Fibroblast of skin of left quadriceps (primary cell): ENCODE results near the gene BST1.

Source experiments
- DNase-seq, 2 experiments: peaks; one replicate each; pipeline ENCODE4 v3.0.0-alpha.2; 2013; ENCODE audit warnings: low read depth in 2 of 2

The BST1 gene

GRCh38 chr4:15676899-15677298 is 26.0 kb upstream of the BST1 start:
- DNase-seq: no peak

DNA sequence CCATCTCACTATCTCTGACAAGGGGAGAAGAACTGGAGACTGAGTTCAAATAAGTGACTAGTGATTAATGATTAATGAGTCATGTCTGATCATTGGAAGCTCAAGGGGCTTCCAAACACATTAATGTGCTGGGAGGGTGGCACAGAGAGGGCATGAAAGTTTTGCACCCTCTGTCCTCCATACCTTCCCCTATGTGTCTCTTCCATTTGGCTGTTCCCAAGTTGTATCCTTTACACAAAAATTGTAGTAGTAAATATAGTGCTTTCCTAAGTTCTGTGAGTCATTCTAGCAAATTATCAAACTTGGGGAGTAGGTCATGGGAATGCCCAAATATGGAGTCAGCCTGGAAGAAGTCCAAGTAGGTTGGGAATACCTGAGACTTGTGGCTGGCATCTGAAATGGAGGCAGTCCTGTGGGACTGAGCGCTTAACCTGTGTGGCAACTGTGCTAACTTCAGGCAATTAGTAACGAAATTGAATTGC is 25.3 kb upstream of the BST1 start:
- DNase-seq: no peak

DNA sequence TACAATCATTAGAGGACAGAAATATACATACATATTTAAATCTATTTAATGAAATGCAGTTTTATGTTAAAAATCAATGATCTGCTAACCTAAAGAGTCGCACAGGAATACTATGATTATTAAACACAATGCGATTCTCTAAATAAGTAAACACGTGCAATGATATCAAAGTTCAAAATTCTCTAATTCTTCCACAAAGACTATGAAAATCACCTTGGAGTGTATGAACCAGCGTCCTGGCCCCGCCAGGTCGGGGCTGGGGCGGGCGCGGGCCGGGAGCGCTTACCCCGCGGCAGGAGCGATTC is 21.8 kb upstream of the BST1 start:
- DNase-seq: no peak

DNA sequence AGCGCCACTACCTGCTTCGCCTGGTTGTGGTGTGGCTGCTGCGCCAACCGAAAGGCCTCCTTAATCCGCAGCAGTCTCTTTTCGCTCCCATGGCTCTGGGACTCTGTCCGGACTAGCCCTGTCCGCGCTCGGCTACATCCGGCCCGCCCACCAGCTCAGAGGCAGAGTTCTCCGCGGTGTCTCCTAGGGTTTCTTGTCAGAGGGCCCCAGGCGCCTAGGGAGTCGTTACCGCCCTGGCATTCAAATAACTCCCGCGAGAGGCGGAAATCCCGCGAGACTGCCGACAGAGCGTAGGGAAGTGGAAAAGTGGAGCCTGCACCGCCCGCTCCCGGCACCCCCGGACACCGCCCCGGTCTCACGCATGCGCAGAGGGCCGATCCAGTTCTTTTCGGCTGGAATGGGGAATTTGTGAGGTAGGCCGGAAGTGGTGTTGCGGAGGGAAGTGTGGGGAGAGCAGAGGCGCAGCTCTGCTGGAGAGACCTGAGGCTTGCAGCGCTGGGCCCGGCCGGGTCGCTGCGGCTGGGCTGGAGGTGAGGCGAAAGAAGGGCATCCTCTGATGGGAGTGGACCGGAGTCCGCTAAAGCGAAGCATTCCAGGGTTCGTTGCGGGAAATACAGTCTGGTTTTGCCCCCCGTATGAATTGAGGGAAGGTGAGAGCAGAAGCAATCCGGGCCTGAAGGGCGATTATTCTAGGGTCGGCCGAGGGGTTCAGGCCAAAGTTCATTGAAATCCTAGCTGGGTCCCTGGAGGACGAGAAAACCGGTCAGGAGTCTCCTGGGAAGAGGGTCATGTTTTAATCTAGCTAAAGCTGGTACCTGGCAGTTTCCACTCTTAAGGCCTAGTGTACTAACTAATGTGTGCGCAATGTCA is 21.3 kb upstream of the BST1 start, which contains the start of gene FAM200B:
FAM200B (plus strand) TSS at position 456 of the 870 bp plus-strand sequence. CDS start 5,151 bp downstream, outside the sequence.
- DNase-seq: peak; percentile 98

DNA sequence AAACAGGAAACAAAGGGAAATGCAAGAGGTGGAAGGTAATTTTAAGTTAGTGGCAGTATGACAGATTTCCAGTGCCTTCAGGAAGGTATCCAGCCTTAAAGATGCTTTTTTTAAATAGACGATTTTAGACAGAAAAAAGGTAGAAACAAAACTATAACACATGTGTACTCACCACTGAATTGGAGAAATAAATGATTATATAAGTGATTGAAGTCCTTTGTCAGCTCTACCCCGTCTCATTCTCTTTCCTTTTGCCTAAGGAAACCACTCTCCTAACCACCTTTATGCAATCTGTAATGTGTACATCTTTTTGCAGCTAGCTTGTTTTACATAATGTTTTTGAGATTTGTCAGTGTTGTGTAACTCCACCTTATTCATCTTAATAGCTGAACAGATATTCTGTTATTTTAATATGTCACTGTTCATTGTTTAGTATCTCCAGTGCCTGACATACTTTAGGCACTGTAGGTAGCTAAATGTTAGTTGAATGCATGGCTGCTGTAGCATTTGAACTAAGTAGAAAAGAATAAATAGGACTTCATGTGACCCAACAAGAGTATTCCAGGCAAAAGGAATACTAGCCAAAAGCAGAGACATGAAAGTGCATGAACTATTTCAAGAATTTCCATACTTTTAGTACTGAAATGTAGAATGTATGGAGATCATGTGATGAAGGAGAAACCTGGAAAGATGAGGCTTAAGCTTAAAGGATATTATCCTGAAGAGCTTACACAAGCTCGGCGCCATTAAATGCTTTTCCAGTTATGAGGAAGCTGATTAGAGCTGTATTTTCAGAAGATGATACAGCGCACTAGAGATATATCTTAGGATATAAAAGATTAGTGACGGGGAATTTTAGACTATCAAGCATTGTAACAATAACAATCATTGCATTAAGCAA is 20.4 kb upstream of the BST1 start:
- no peak for DNase-seq

DNA sequence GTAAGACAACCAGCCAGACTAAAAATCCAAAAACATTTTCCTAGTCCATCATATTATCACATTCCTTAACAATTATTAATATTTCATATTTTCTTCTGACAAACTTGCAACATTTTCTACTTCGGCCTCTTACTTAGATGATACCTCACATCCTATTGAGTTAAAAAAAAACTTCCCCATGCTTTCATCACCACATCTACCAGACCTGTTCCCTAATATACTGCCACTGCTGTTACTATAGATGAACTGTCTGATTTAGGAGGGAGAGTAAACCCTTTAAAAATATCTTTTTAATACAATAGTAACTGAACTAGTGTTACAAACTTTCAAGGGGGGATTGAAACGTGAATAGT is 19.7 kb upstream of the BST1 start:
- no peak for DNase-seq

GRCh38 chr4:15684498-15684897 is 18.4 kb upstream of the BST1 start:
- DNase-seq: no peak

DNA sequence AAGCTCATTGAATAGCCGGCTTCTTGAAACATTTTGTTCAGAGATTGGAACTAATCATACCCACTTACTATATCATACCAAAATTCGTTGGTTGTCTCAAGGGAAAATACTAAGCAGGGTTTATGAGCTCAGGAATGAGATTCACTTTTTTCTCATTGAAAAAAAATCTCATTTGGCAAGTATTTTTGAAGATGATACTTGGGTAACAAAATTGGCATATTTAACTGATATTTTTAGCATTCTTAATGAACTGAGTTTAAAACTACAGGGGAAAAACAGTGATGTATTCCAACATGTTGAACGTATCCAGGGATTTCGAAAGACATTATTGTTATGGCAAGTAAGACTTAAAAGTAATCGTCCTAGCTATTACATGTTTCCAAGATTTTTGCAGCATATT is 14.8 kb upstream of the BST1 start:
- no peak for DNase-seq

GRCh38 chr4:15689540-15689939 is 13.3 kb upstream of the BST1 start:
- no peak for DNase-seq

DNA sequence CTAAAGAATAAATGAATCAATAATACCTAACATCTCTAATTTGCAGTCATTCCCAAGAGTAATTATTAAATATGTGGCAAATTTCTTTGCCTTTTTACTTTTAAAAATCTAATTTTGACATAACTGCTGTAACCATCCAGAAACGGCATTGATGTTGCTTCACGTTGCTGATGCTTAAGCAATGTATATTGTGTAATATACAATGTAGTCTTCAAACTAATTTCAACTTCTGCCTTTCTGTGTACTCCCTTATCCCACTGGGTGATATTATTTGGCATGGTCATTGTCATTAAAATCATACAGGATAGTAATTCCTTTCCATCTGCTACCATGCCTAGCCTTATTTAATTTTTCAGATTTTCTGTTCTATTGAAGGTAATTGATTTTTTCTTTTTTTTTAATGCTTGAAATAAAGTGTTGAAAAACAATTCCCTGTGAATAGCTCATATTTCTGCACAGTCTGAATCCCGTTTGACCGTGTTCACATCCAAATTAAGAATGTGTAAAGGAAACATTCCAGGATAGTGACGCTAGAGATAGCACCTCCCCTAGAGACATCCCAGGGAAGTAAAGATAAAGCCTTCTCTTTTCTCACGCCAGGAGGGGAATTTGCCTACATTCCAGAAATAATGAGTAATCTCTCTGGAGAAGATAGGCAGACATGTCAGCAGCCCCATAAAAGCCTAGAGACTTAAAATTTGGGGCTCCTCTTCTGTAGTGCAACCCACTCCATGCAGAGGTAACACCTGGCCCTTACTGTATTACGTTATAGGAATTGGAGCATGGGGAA is 12.7 kb upstream of the BST1 start:
- DNase-seq: peak; percentile 95

GRCh38 chr4:15691346-15692135 is 11.3 kb upstream of the BST1 start:
- no peak for DNase-seq

GRCh38 chr4:15692602-15693001 is 10.3 kb upstream of the BST1 start:
- no peak for DNase-seq

DNA sequence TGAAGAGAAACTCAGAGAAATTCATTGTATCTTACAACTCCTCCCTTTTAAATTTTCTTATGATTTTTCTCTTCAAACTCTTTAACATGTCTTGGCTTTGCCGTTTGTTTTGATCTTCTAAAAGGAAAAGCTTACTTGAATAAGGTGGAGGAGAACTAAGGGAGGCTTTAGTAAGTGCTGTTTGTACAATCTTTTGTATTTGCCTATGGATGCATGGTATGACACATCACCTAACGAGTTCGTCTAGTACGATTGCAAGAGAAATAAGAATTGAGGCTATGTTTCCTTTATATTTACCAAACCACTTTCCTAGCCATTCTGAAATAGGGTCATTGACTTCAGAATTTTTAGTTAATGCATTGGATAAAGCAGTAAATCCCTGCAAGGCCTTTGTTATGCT is 8.4 kb upstream of the BST1 start:
- no peak for DNase-seq

GRCh38 chr4:15695240-15695699 is 7.6 kb upstream of the BST1 start:
- peak; percentile 97 to 98 for DNase-seq

DNA sequence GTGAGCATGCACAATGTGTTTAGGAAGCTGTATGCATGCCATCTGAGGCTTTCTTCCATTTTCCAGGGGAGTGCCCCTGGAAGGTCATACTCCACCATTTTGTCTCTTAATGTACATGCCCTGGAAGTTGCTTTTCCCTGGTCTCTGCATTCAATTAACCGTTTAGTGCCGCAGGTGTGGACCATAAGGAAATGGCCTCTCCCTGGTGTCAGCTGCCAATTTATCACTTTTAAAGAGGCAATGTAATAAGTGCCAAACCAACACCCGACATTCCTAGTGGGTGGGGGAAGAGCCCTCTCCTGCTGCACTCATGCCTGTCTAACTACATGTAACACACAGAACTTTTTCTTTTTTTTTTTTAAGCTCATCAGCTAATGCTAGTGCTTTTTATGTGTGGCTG is 7.1 kb upstream of the BST1 start:
- DNase-seq: no peak

- no peak for DNase-seq
Observed at GRCh38 chr4:15696866-15697265, 6.0 kb upstream of the BST1 start.

GRCh38 chr4:15703439-15703838 is 574 bp downstream of the BST1 start:
- no peak for DNase-seq

DNA sequence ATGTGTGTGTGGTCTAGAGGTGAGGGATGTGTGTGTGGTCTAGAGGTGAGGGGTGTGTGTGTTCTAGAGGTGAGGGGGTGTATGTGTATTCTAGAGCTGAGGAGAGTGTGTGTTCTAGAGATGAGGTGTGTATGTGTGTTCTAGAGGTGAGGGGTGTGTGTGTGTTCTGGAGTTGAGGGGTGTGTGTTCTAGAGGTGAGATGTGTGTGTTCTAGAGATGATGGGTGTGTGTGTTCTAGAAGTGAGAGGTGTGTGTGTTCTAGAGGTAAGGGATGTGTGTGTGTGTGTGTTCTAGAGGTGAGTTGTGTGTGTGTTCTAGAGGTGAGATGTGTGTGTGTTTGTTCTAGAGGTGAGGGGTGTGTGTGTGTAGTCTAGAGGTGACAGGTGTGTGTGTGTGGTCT is 1.3 kb downstream of the BST1 start:
- no peak for DNase-seq

GRCh38 chr4:15706646-15707362 is 3.9 kb downstream of the BST1 start:
- no peak for DNase-seq

DNA sequence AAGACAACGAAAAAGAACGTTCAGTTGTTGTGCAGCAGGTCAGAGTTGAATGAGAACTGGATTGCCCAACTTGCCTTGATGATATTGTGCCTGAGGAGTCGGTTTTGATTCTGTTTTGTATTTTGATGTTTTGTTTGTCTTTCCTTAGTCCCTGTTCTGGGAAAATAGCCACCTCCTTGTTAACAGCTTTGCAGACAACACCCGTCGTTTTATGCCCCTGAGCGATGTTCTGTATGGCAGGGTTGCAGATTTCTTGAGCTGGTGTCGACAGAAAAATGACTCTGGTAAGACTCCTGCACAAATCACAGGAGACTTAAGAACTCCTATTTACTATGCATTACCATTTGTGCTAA is 4.5 kb downstream of the BST1 start:
- no peak for DNase-seq

GRCh38 chr4:15711762-15712161 is 8.9 kb downstream of the BST1 start:
- DNase-seq: no peak
